ENCODE measurements around the gene CHST8. TPM values are rescaled to one million over a fixed set of nuclear protein-coding genes. Genes with fewer than 3 reads are reported as not detected.
A peak's percentile ranks its signal among the peaks of the same experiment; 100 is the strongest.

CHST8 gene, protein sequence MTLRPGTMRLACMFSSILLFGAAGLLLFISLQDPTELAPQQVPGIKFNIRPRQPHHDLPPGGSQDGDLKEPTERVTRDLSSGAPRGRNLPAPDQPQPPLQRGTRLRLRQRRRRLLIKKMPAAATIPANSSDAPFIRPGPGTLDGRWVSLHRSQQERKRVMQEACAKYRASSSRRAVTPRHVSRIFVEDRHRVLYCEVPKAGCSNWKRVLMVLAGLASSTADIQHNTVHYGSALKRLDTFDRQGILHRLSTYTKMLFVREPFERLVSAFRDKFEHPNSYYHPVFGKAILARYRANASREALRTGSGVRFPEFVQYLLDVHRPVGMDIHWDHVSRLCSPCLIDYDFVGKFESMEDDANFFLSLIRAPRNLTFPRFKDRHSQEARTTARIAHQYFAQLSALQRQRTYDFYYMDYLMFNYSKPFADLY
- not detected in 2 replicates for total RNA-seq

- Histone ChIP-seq H3K27me3 (ENCODE audit: insufficient read depth, low read length) (peaks cover 47% of the 10 kb centered on the region), H2AFZ (ENCODE audit: low read length) (no peak within 1 kb of the TSS), H3K36me3 (ENCODE audit: insufficient read depth, low read length) (no peaks in the 10 kb centered on the region), H3K27ac (ENCODE audit: low read depth, low read length) (no peak within 1 kb of the TSS), H4K20me1 (ENCODE audit: insufficient read depth, low read length) (no peaks in the 10 kb centered on the region), H3K9me3 (ENCODE audit: low read depth, low read length) (no peaks in the 10 kb centered on the region), H3K79me2 (ENCODE audit: insufficient read depth, low read length) (no peaks in the 10 kb centered on the region), H3K4me2 (ENCODE audit: insufficient read depth, low read length) (no peak within 1 kb of the TSS), H3K4me3 (ENCODE audit: insufficient read depth, low read length) (no peak within 1 kb of the TSS), H3K4me1 (ENCODE audit: insufficient read depth, low read length) (no peaks in the 10 kb centered on the region)
- DNase-seq (ENCODE audit: insufficient read length, low spot score, missing footprints) = peak; percentile 95
- TF ChIP-seq, protein P1, sequence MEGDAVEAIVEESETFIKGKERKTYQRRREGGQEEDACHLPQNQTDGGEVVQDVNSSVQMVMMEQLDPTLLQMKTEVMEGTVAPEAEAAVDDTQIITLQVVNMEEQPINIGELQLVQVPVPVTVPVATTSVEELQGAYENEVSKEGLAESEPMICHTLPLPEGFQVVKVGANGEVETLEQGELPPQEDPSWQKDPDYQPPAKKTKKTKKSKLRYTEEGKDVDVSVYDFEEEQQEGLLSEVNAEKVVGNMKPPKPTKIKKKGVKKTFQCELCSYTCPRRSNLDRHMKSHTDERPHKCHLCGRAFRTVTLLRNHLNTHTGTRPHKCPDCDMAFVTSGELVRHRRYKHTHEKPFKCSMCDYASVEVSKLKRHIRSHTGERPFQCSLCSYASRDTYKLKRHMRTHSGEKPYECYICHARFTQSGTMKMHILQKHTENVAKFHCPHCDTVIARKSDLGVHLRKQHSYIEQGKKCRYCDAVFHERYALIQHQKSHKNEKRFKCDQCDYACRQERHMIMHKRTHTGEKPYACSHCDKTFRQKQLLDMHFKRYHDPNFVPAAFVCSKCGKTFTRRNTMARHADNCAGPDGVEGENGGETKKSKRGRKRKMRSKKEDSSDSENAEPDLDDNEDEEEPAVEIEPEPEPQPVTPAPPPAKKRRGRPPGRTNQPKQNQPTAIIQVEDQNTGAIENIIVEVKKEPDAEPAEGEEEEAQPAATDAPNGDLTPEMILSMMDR (IDR thresholded peaks at IDR 0.05; ENCODE audit: extremely low read depth, low read depth, low read length) = no peak
These were observed at the start of gene CHST8 for GRCh38 chr19:33621811-33622504. Gene CHST8, plus strand, starts transcription at chr19:33621953. Its CDS starts 67,309 bp downstream, at chr19:33689262.

- H3K4me1 ChIP-seq (ENCODE audit: insufficient read depth, low read length) = no peaks in the 10 kb centered on the region
- no peak overlapping the region for H3K4me3 ChIP-seq (ENCODE audit: insufficient read depth, low read length)
- no peak overlapping the region for H3K27ac ChIP-seq (ENCODE audit: low read depth, low read length)
- no peak for DNase-seq (ENCODE audit: insufficient read length, low spot score, missing footprints)
- H4K20me1 ChIP-seq (ENCODE audit: insufficient read depth, low read length) = no peaks in the 10 kb centered on the region
- TF ChIP-seq, protein P1 (IDR thresholded peaks at IDR 0.05; ENCODE audit: extremely low read depth, low read depth, low read length) = no peak
- H2AFZ ChIP-seq (ENCODE audit: low read length) = no peak overlapping the region
- H3K4me2 ChIP-seq (ENCODE audit: insufficient read depth, low read length) = no peak overlapping the region
- H3K79me2 ChIP-seq (ENCODE audit: insufficient read depth, low read length) = no peaks in the 10 kb centered on the region
- peaks cover 3% of the 10 kb centered on the region for H3K9me3 ChIP-seq (ENCODE audit: low read depth, low read length)
- no peaks in the 10 kb centered on the region for H3K27me3 ChIP-seq (ENCODE audit: insufficient read depth, low read length)
- H3K36me3 ChIP-seq (ENCODE audit: insufficient read depth, low read length) = no peaks in the 10 kb centered on the region
These were observed 48.8 kb upstream of the CHST8 start for GRCh38 chr19:33572929-33573328.

- no peak for DNase-seq (ENCODE audit: insufficient read length, low spot score, missing footprints)
- Histone ChIP-seq H4K20me1 (ENCODE audit: insufficient read depth, low read length) (no peaks in the 10 kb centered on the region), H3K4me1 (ENCODE audit: insufficient read depth, low read length) (no peaks in the 10 kb centered on the region), H3K9me3 (ENCODE audit: low read depth, low read length) (peaks cover 3% of the 10 kb centered on the region), H3K36me3 (ENCODE audit: insufficient read depth, low read length) (no peaks in the 10 kb centered on the region), H2AFZ (ENCODE audit: low read length) (no peak overlapping the region), H3K4me3 (ENCODE audit: insufficient read depth, low read length) (no peak overlapping the region), H3K4me2 (ENCODE audit: insufficient read depth, low read length) (no peak overlapping the region), H3K79me2 (ENCODE audit: insufficient read depth, low read length) (no peaks in the 10 kb centered on the region), H3K27me3 (ENCODE audit: insufficient read depth, low read length) (no peaks in the 10 kb centered on the region), H3K27ac (ENCODE audit: low read depth, low read length) (no peak overlapping the region)
- TF ChIP-seq, protein P1 (IDR thresholded peaks at IDR 0.05; ENCODE audit: extremely low read depth, low read depth, low read length) = no peak
These were observed 46.9 kb upstream of the CHST8 start for GRCh38 chr19:33574824-33575223.

DNA sequence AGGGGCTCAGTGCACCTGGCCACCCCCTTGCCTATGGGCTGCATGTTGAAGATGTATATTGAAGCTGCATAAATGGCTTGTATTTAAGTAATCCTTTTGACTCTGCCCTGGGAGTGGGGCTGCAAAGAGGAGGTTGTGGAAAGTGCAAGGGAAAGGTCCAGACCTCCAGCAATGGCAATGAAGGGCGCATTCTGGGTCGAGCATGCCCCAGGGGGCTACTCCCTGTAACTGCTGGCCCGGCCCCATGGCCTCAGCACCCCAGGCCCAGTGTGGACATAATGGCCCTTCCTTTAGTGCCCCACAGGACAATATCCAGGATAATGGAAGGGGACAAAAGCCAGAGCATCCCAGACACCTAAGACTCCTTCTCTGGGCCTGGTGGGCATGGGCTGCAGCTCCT lies 43.1 kb upstream of the CHST8 start:
- Histone ChIP-seq H3K27me3 (ENCODE audit: insufficient read depth, low read length) (no peaks in the 10 kb centered on the region), H3K36me3 (ENCODE audit: insufficient read depth, low read length) (no peaks in the 10 kb centered on the region), H3K4me3 (ENCODE audit: insufficient read depth, low read length) (no peak overlapping the region), H3K4me1 (ENCODE audit: insufficient read depth, low read length) (no peaks in the 10 kb centered on the region), H2AFZ (ENCODE audit: low read length) (no peak overlapping the region), H4K20me1 (ENCODE audit: insufficient read depth, low read length) (no peaks in the 10 kb centered on the region), H3K9me3 (ENCODE audit: low read depth, low read length) (peaks cover 3% of the 10 kb centered on the region), H3K27ac (ENCODE audit: low read depth, low read length) (no peak overlapping the region), H3K4me2 (ENCODE audit: insufficient read depth, low read length) (no peak overlapping the region), H3K79me2 (ENCODE audit: insufficient read depth, low read length) (no peaks in the 10 kb centered on the region)
- TF ChIP-seq, protein P1 (IDR thresholded peaks at IDR 0.05; ENCODE audit: extremely low read depth, low read depth, low read length) = no peak
- no peak for DNase-seq (ENCODE audit: insufficient read length, low spot score, missing footprints)

Measured in osteoblast (primary cell).